HG03378 (cell line): Measurements from ENCODE around the gene CALHM3.
"Not testable (repeated sequence)": the region's sequence is repeated elsewhere in the genome, so short reads cannot be mapped to it uniquely, and the experiment has no call there.

Experiments used
- ATAC-seq: cut with Tn5 transposase; IDR thresholded peaks from one replicate; pipeline ENCODE4 v1.9.1; 2021; ENCODE audit warnings: mild to moderate bottlenecking, moderate library complexity; ENCODE audit not compliant: unreplicated experiment

Gene CALHM3

GRCh38 chr10:103479135-103479534, at the start of gene CALHM3:
Gene CALHM3 (minus strand): TSS chr10:103479240. CDS start chr10:103479032, 208 bp downstream.
- no peak for ATAC-seq

DNA sequence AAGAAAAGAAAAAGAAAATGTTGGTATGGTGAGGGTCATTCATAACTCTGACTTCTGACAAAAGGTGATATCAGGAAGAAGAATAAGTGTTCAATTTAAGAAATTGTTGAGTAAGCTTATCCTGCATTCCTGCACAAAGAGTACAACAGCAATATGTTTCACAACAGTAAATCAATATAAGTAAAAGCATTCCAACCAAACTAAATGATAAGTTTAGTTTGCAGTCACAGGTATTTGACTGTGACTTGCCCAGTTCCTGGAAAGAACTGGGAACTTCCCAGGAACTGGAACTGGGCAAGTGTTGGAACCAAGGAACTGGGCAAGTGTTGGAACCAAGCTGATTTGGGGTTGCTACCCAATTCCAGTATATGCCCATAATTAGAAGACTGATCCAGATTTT, 49.5 kb upstream of the CALHM3 start:
- no peak for ATAC-seq

DNA sequence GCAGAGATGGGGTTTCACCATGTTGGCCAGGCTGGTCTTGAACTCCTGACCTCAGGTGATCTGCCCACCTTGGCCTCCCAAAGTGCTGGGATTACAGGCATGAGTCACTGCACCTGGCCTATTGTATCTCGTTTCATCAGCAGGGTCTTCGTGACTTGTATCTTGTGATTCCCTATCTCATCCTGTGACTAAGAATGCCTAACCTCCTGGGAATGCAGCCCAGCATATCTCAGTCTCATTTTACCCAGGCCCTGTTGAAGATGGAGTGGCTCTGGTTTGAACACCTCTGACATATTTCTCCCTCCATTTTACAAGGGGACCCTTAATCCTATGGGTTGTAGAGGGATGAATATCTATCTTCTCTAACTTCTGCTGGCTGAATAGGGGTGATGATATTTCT, 48.4 kb upstream of the CALHM3 start:
- ATAC-seq = not testable (repeated sequence)

DNA sequence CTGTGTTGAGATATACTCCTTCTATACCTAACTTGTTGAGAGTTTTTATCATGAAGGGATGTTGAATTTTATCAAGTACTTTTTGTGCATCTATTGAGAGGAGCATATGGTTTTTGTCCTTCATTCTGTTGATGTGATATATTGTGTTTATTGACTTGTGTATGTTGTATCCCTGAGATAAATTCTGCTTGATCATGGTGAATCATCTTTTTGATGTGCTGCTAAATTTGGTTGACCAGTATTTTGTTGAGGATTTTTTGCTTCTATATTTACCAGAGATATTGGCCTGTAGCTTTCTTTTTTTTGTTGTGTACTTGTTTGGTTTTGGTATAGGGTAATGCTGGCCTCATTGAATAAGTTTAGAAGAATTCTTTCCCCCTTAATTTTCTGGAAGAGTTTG, 46.9 kb upstream of the CALHM3 start:
- ATAC-seq = no peak

DNA sequence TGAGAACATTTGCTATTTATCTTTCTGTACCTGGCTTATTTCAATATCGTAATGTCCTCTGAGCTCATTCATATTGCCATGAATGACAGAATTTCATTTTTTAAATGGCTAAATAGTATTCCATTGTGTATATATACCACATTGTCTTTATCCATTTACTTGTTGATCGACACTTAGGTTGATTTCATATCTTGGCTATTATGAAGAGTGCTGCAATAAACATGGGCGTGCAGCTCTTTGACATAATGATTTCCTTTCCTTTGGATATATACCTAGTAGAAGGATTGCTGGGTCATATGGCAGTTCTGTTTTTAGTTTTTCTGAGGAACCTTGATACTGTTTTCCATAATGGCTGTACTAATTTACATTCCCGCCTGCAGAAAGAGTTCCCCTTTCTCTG, 44.6 kb upstream of the CALHM3 start:
- ATAC-seq = no peak

- not testable (repeated sequence) for ATAC-seq
Observed at GRCh38 chr10:103522006-103522405, 43.0 kb upstream of the CALHM3 start.

- no peak for ATAC-seq
Observed at GRCh38 chr10:103519798-103520197, 40.8 kb upstream of the CALHM3 start.

- no peak for ATAC-seq
Observed at GRCh38 chr10:103517234-103518085, 38.4 kb upstream of the CALHM3 start.

DNA sequence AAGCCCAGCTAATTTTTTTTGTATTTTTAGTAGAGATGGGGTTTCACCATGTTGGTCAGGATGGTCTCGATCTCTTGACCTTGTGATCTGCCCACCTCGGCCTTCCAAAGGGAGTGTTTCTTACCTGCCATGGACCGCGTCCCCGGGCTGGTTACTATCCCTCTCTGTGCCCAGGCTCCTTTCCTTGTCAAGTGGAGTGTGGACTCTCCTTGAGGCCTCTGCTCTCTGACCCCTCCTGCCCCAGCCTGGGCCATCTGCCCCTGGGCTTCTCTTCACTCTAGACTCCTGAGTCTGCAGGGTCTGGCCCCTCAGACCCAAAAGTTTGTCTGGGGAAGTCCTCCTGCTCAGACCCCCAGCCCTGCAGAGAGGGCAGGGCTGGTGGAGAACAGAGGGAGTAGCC, 35.2 kb upstream of the CALHM3 start:
- no peak for ATAC-seq

DNA sequence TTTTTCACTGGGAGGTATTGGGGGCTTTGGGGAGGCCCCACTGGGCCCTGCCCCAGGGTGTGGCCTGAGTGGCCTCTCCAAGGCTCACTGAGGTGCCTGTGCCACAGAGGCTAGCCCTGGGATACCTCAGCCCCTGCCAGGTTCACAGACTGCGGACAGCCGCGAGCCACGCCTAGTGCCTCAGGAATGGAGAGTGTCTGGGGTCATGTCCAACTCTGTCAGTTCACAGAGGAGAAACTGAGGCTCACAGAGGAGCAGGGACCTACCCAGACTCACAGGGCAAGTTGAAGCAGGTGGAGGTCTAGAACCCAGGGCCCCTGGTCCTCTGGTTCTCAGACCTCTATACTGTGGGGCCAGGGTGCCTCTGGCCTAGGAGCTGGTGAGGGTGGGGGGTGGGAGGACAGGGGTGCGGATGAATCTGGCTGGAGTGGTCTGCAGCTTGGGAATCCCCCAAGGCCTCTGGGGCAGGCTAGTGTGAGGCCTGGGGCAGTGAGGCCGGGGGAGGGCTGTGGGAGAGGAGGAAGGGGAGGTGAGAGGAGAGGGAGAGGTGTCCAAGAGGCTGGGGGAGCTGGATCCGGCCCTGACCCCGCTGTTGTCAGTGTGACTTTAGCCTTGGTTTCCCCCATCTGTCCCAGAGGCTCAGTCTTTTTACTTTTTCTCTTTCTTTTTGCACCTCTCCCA, 34.5 kb upstream of the CALHM3 start:
- ATAC-seq = no peak

DNA sequence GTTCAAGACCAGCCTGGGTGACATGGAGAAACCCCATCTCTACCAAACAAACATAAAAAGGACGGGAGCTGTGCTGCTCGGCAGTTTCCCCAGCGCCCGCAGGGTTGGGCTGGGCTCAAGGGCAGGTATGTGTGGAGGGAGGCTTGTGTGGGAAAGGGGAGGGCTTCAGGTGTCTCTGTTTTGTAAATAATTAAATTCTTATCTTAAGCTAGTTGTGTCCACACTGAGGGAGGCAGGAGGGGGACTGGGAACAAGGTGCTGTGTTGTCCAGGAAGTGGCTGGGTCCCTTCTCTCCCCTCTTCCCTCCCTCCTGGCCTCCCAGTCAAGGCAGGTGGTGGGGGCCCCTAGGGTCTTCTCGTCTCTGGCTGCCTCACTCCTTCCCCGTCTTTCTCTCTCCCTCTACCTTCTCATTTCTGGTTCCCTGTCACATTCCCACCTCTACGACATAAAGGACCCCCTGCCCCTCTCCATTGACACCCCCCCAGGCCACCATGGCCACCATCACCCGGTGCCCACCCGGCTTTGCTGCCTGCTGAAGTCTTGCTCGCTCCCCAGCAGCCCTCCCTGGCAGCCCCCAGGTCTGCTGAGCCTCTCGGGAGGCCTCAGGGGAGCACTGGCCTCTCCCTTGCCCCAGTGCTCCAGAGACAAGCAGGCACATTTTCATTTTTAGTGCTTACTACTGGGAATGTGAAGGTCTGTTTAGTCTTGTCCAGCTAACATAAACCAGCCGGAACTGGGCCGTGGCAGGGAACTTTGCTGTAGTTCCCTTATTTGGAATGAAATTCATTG, 33.7 kb upstream of the CALHM3 start:
- no peak for ATAC-seq

GRCh38 chr10:103512166-103512565, 33.1 kb upstream of the CALHM3 start:
- ATAC-seq = no peak

GRCh38 chr10:103510791-103511752, 32.0 kb upstream of the CALHM3 start:
- no peak for ATAC-seq

DNA sequence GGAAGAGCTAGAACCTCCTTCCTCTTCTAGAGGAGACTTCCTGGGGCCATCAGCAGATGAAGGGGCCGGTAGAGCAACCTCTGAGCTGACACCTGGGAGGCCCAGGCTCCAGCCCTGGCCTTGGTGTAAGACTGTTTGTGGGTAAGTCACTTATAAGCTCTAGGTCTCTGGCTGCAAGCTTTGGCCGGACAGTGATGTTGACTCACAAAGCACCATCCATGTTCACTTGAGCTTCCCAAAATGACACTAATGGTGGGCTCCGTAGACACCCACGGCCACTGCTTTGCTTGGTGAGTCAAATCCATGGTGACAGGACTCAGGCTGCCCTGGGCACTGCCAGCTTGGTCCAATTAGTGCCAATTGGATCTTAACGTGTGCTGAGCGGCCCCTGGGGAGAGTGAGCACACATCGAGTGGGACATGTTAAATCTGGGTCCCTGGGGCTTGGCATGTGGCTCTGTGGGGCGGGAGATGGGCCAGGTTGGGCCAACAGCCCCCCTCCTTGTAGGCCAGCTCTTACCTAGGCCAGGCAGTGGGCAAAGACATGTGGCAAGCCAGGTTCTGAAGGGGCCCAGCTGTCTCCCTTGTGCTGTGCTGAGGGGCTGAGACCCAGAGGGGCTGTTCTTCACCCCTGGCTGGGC, 31.1 kb upstream of the CALHM3 start:
- ATAC-seq = no peak

DNA sequence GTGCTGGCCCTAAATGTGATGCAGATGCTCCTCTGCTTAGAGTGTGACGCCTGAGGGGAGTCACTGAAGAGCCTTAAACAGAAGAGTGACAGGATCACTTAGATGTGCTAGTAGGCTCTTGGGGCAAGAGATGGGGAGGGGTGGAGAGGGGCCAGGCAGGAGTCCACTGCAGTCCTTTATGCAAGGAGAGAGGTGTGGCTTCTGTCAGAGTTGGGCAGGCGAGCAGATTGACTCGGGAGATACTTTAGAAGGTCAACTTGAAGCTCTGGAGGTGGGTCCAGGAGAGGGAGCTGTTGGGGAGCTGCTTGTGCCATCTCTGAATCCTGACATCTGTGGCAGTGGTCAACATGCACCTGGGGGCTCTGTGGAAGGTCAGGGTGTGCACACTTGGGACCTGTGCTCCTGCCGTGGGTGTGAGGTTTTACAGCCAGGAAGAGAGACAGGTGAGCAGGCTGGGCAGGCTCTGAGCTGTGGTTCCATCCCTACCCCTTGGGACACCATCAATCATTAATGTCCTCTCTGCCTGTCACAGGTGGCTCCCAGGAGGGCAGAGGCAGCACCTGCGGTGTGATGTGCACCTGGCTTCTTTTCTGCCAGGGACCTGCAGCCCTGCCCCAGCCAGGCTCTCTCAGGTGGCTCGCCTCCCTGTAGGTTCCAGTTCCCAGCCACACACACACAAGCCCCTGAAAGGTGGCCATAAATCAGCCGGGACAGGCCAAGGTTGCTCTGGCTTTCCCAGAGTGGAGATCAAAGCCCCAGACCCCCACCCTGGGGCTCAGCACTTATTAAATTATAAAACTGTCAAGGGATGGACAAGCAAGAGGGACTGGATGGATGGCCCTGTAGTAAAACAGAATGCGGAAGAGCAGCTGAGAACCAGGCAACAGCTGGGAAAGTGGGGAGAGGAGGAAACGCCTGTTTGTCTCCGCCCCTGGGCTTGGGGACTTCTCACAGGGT, 28.5 kb upstream of the CALHM3 start:
- no peak for ATAC-seq

GRCh38 chr10:103506061-103506460, 27.0 kb upstream of the CALHM3 start:
- ATAC-seq = no peak

GRCh38 chr10:103504181-103504783, 25.2 kb upstream of the CALHM3 start:
- ATAC-seq = no peak

DNA sequence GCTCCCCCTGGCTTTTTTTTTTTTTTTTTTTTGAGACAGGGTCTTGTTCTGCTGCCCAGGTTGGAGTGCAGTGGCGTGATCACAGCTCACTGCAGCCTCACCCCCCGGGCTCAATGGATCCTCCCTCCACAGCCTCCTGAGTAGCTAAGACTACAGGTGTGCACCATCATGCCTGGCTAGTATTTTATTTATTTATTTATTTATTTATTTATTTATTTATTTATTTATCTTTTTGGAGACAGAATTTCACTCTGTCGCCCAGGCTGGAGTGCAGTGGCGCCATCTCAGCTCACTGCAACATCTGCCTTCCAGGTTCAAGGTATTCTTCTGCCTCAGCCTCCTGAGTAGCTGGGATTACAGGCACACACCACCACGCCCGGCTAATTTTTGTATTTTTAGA, 24.7 kb upstream of the CALHM3 start:
- ATAC-seq = not testable (repeated sequence)
